ENCODE data around the gene GYPC.

GYPC gene

GRCh38 chr2:126736133-126736874, 80.3 kb downstream of the GYPC start:
- DNase-seq: no peak

DNA sequence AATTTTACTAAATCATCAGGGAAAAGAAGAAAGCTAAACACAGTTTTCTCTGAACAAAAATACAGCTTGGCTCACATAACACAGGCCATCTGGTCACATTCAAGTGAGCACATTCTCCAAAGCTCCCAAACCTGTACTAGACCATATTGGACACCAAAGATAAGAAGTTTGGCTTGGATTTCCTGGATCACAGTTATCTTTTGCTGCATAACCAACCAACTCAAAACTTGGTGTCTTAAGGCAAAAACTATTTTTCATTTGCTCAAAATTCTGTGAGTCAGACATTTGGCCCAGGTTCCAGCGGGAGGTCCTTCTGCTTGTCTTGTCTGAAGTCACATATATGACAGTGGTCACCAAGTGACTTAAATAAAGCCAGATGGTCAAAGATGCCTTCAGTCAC, 83.2 kb downstream of the GYPC start:
- no peak for DNase-seq

- DNase-seq: no peak
These were observed 88.7 kb downstream of the GYPC start for GRCh38 chr2:126744640-126745039.
